EL (cell line): ENCODE data around the gene CASP14.
"Not testable (repeated sequence)": the region's sequence is repeated elsewhere in the genome, so short reads cannot be mapped to it uniquely, and the experiment has no call there.

Experiments
- DNase-seq: peaks from one replicate; pipeline ENCODE4 v3.0.0-alpha.2; 2016

CASP14 gene, protein sequence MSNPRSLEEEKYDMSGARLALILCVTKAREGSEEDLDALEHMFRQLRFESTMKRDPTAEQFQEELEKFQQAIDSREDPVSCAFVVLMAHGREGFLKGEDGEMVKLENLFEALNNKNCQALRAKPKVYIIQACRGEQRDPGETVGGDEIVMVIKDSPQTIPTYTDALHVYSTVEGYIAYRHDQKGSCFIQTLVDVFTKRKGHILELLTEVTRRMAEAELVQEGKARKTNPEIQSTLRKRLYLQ

DNA sequence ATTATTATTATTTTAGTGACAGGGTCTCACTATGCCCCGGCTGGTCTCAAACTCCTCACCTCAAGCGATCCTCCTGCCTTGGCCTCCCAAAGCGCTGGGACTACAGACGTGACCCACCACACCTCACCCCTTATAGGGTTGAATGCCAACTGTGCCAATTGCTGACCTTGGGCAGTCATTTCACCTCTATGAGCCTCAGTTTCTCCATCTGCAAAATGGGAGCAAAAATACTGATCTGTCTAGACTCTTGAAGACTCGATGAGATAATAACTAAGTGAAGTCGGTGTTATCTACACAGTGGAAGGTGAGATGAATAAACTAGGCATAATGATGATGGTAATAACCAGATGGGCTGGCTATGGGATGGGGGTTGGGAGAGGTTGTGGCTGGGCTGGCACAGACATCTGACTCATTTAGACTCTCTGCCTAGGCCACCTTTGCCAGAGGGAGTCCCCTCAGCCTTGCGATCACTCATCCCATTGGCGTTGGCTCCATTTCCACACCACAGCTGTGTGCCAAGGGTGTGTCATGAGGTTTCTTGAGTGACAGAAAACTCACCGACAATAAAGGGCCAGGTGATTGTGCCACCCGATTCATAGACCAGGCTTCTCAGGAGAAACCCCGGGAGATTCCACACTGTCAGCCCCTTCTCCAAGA lies at the start of gene CASP14:
TSS of gene CASP14 (plus strand) at position 596 of the 657 bp plus-strand sequence. CDS start 2,772 bp downstream, outside the sequence.
- no peak for DNase-seq

DNA sequence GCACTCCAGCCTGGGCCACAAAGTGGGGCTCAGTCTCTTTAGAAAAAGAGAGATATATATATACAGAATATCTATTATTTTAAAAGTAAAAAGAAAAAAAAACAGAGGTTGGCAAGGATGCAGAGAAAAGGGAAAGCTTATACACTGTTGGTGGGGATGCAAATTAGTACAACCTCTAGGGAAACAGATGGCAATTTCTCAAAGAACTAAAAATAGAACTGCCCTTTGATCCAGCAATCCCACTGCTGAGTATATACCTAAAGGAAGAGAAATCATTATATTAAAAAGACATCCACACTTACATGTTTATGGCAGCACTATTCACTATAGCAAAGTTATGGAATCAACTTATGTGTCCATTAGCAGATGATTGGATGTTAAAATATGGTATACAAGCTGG lies 41.0 kb upstream of the CASP14 start:
- DNase-seq: no peak

DNA sequence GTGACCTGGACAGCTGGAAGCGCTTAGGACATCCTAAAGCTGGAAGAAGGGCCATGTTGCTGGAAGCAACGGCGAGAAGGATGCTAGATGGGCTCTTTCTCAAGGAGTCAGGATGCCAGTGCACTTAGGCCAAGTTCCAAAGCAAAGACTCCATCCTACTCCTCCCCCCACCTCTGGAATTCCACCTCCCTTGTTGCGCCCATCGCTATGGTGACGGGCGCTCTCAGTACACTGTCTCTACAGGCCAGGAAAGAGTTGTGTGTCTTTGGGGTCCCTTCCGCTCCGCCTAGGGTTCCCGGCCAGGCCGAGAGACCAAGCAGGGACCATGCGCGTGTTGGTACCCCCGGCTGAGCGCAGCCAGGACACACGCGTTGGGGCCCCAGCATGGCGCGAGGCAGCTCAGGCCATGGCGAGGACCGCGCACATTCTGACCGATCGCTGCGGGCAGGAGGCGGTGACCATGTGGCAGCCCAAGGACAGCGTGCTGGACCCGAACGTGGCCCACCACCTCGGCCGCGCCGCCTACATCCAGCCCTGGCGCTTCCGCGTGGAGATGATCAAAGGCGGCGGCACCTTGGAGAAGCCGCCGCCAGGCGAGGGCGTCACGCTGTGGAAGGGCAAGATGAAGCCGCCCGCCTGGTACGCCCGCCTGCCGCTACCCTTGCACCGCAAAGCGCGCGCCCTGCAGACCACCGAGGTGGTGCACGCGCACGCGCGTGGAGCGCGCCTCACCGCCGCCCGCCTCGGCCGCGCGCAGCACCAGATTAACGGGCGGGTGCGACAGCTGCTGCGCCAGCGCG lies 38.6 kb upstream of the CASP14 start:
- no peak for DNase-seq

DNA sequence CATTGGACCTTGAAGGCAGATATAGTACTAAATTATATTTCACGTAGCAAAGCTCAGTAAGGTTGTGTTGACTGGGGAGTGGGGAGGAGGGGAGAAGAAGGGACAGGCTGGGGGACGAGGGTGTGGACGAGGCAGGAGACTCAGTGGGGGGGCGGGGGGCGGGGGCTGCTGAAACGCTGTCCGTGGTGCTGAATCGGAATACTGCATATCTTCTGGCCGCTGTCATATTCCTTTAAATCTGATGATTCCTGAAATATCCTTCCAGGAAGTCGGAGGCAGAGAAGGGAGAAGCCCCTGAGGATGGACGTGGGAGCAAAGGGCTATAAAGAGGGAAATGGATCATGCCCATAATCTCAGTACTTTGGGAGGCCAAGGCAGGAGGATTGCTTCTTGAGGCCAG lies 34.7 kb upstream of the CASP14 start:
- DNase-seq: no peak

DNA sequence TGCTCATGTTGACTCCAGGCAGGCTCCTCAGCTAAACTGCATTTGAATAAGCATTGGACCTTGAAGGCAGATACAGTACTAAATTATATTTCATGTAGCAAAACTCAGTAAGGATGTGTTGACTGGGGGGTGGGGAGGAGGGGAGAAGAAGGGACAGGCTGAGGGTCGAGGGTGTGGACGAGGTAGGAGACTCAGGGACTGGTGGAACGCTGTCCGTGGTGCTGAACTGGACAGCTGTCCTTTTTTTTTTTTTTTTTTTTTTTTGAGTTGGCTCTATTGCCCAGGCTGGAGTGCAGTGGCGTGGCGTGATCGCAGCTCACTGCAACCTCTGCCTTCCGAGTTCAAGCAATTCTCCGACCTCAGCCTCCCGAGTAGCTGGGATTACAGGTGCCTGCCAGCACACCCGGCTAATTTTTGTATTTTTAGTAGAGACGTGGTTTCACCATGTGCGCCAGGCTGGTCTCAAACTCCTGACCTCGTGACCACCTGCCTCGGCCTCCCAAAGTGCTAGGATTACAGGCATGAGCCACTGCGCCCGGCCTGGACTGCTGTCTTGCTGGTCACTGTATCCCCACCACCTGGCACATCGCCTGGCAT lies 33.2 kb upstream of the CASP14 start:
- DNase-seq: peak; percentile 14

DNA sequence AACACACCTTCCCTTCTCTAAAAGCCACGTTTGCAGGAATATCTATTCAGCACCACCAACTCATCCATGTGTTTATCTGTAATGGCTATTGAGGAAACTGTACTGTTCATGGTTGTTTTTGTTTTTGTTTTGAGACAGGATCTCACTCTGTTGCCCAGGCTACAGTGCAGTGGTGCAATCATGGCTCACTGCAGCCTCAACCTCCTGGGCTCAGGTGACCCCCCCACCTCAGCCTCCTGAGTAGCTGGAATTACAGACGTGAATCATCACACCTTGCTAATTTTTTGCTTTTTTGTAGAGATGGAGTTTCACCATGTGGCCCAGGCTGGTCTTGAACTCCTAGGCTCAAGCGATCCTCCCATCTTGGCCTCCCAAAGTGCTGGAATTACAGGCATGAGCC lies 30.4 kb upstream of the CASP14 start:
- DNase-seq: not testable (repeated sequence)

DNA sequence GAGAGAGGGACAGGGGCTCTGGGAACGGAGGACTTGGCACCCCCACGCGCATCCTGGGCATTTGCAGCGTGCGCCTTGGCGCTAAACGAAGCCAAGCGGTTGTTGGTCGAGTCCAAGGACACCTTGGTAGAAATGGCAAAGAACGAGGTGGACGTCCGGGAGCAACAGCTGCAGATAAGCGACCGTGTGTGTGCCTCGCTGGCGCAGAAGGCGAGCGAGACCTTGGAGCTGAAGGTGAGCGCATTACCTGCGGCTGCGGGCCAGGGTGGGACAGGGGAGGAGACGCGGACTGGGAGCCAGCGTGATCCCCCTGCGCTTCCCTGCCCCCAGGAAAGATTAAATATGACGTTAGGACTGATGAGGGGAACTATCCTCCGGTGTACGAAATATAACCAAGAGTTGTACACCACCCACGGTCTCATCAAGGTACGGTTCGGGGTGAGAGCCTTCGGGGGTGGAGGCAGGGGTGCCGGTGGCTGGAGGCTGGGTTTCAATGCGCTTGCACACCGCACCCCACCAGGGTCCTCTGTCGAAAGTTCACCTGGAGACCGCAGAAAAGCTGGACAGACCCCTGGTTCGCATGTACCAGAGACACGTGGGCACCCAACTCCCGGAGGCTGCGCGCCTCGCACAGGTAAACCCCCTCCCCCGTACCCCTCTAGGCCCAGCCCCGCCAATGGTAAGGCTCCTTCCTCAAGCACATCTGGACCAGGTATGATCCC lies 27.8 kb upstream of the CASP14 start:
- DNase-seq: no peak

DNA sequence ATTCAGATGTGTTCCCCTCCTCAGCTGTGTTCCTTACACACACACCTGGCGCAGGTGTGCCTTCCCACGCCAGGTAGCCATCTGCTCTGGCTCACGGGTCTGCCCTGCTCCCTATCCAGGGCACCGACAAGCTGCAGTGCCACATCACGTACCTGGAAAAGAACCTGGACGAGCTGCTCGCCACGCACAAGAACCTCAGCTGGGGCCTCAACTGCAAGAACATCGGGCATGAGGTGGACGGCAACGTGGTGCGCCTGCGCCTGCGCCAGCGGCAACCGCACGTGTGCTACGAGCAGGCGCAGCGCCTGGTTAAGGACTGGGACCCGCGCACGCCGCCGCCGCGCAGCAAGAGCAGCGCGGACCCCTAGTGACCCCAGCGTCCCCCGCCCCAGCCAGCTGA lies 26.5 kb upstream of the CASP14 start:
- no peak for DNase-seq

DNA sequence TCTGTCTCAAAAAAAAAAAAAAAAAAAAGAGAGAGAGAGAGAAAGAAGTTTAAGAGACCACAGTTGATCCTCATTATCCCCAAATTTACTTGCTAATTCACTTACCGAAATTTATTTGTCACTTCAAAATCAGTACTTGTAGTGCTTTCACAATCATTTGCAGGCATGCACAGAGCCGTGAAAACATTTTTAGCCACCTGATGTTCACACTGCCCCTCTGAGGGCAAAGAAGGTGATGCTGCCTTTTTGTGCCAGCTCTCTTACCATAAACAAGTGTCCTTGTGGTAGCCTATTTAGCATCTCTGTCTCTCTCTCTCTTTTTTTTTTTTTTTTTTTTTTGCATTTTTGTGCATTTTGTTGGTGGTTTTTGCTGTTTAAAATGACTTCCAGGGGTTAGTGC lies 24.1 kb upstream of the CASP14 start:
- DNase-seq: no peak

DNA sequence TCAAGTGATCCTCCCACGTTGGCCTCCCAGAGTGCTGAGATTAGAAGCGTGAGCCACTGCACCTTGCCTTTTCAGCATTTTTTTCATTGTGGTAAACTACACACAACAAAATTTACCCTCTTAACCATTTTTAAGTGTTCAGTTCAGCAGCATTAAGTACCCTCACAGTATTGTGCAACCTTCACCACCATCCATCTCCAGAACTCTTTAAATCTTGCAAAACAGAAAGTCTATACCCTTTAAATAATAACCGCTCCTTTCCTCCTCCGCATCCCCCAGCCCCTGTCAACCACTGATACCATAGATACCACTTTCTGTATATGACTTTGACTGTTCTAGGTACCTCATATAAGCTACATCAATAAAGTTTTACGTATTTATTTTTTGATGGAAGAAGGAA lies 20.8 kb upstream of the CASP14 start:
- no peak for DNase-seq

DNA sequence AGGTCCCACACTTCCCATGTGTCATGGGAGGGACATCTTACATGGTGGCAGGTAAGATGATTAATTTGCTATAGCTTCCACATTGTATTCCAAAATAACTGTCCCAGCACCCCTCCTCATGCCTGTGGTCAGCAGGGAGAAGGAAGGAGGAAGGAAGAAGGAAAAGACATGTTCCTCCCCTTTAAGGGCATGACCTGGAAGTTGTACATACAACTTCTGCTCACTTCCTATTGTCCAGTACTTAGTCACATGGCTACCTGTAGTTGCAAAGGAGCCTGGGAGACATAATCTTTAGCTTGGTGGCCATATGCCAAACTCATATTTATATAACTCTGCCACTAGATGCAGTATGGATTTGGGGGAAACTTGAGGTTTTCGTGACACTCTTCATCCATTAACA lies 17.6 kb upstream of the CASP14 start:
- DNase-seq: no peak

DNA sequence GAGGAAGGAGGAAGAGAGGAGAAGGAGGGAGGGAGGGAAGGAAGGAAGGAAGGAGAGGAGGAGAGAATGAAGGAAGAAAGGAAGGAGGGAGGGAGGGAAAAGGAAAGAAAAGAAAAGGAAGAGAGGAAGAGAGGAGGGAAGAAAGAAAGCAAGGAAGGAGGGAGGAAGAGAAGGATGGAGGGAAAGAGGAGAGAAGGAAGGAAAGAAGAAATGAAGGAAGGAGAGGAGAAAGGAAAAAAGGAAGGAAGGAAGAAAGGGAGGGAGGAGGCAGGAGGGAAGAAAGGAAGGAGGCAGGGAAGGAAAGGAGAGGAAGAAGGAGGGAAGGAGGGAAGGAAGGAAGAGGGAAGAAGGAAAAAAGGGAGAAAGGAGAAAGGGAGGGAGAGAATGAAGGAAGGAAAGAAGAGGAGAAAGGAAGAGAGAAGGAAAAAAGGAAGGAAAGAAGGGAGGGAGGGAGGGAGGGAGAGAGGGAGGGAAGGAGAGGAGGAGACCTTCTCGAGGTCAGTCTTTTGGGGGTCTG lies 13.4 kb upstream of the CASP14 start:
- no peak for DNase-seq

DNA sequence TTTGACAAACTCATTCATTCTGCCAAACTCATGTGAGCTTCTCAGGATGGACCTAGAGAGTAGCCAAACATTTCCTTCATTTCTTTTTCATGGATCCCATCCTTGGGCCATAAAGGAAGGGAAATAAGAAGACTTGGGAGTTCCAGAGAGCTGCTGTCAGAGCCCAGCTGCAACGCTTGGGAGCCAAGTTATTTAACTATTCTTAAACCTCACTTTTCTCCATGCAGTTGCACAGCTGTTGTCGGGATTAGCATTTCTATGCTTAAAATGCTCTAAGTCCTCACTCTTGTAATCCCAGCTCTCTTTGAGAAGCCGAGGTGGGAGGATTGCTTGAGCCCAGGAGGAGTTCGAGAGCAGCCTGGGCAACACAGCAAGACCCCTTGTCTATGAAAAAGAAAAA lies 11.7 kb upstream of the CASP14 start:
- no peak for DNase-seq

DNA sequence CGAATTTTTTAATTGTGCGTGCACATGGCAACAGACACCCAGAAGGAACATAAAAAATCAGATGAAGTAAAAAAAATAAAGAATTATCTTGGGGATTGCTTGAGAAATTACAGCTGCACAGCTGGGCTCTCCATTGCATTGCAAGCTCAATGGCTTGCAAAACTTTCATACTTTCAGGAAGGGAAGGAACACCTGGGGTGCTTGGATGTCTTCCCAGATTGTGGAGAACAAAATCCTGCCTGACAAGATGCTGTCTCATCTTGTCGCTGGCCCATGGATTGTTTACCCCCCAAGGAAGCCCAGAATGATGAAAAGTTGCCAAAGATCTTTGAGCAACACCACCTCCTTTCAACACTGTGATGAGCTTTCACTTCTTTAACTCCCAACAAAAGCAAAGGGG lies 11.0 kb upstream of the CASP14 start:
- no peak for DNase-seq

DNA sequence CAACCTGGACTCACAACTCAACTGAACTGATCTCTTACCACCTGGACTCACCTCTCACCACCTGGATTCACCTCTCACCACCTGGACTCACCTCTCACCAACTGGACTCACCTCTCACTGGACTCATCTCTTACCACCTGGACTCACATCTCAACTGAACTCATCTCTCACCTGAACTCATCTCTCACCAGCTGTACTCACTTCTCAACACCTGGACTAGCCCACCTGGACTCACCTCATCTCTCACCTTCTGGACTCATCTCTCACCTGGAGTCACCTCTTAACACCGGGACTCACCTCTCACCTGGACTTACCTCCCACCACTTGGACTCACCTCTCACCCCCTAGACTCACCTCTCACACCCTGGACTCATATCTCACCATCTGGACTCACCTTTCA lies 7.3 kb upstream of the CASP14 start:
- DNase-seq: no peak

DNA sequence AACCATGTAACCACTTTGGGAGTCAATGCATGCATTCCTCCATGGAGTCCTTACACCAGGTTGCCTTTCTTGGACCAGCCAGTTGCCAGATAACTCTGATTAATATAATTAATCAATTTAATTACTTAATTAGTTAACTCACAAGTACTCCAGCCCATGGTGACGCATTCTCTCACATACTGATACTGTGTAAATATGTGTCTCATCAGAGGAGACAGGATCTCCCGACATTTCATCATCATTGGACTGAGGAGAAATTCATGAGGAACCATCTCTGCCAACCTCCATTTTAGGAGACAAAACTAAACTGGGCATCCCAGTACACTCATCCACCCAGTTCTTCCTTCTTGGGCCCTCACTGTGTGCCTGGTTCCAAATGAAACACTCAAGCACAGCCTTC lies 6.5 kb upstream of the CASP14 start:
- no peak for DNase-seq

DNA sequence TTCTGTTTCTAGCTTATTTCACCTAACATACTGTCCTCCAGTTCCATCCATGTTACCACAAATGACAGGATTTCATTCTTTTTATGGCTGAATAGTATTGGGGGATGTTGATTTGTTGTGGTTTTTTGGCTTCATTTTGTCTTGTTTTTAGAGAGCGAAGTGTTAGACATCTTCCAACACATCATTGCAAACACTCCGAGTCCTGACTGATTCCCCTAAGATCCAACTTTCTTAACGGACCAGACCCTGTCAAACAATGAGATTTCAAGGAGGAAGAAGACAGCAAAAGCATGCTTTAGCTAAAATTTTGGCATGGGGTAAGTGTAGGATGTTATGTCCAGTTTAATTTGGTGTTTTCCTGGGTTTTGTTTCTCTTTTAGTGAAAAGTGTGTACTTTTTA lies 3.8 kb upstream of the CASP14 start:
- no peak for DNase-seq

DNA sequence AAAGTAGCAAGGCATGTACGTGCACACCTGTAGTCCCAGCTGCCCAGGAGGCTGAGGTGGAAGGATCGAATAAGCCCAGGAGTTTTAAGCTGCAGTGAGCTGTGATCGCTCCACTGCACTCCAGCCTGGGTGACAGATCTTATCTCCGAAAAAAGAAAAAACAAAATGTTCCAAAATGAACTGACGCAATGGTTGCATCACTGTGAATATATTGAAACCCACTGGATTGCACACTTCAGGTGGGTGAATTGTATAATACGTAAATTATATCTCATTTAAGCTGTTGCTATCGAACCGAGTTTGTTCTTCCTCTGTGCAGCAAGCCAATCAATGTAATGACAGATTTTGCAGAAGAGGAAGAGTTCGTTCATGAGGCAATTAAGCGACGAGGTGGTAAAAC lies 1.6 kb upstream of the CASP14 start:
- DNase-seq: no peak

DNA sequence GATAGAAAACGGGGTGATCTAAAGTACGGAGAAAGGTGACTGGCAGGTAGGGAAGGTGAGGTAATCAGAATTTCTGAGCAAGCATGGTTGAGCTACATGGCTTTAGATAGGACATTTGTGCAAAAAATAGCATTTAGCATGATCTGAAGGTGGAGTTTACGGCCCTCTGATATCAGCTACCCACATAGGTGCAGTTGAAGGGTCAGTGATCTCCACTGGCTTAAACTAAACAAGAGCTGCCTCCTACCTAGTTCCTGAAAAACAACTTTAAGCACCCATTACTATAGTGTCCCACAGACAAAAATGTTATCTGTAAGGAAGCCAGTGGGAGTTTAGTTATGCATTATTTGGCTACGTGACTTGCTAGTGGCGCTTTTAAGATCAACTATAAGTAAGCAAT lies 1.2 kb upstream of the CASP14 start:
- no peak for DNase-seq

DNA sequence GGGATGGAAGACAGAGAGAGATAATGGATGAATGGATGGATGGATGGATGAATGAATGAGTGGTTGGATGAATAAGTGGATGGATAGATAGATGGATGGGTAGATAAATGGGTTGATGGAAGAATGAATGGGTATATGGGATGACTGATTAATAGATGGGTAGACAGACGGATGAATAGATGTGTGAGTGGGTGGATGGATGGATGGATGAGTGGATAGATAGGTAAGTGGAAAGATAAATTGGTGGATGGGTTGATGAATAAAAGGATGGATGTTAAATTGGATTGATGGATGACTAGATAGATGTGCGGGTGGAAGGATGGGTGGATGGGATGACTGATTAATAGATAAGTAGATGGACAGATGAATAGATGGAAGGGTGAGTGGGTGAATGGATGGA lies 1.4 kb downstream of the CASP14 start:
- DNase-seq: no peak

DNA sequence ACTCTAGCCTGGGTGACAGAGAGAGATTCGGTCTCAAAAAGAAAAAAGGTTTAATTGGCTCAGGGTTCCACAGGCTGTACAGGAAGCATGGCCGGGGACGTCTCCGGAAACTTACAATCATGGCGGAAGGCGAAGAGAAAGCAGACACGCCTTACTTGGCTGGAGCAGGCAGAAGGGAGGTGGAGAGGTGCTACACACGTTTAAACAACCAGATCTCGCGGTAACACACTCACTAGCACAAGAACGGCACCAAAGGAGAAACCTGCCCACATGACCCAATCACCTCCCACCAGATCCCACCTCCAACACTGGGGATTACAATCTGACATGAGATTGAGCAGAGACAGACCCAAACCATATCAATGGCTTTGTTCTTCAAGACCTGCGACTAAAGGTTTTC lies 12.8 kb downstream of the CASP14 start:
- no peak for DNase-seq

DNA sequence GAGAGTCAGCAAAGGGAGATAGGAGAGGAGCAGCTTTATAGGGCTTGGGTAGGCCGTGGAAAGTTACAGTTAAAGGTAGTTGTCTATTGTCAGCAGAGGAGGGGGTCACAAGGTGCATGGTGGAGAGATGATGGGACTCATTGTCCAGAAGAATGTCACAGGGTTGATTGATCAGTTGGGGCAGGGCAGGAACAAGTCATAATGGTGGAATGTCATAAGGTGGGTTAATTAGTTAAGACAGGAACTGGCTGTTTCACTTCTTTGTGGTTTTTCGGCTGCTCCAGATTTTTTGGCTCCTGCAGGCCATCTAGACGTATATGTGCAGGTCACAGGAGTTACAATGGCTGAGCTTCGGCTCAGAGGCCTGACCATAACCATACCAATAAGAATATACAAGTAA lies 21.1 kb downstream of the CASP14 start:
- DNase-seq: not testable (repeated sequence)
